ENCODE data around the gene SLC49A3. TPM values are rescaled to one million over a fixed set of nuclear protein-coding genes. Genes with fewer than 3 reads are reported as not detected.
A peak's percentile ranks its signal among the peaks of the same experiment; 100 is the strongest.

Gene SLC49A3
- polyA plus RNA-seq, 1 donor from 2014 or later = not detected

DNA sequence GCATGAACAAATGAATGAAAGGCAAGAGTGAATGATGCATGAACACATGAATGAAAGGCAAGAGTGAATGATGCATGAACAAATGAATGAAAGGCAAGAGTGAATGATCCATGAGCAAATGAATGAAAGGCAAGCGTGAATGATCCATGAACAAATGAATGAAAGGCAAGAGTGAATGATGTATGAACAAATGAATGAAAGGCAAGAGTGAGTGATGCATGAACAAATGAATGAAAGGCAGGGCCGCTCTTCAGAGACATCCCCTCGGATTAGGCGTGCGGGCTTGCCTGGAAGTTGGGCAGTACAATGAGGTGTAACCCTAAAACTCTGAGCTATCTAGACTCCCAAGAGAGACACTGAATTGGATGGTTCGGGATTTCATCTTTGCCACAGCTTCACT is 20.4 kb upstream of the SLC49A3 start:
- H3K27me3 ChIP-seq (ENCODE audit: insufficient read depth, low read depth, low read length) = no peaks in the 10 kb centered on the region
- H3K9me3 ChIP-seq (ENCODE audit: low read length) = no peaks in the 10 kb centered on the region
- H3K9ac ChIP-seq (ENCODE audit: low read length) = no peak overlapping the region
- peaks cover 75% of the 10 kb centered on the region for H3K79me2 ChIP-seq (replicated peaks; ENCODE audit: insufficient read depth, low read length)
- H3K4me2 ChIP-seq (ENCODE audit: low read length) = peak overlapping the region; percentile 51
- no peak for TF ChIP-seq MXI1 (conservative IDR thresholded peaks at IDR 0.05; ENCODE audit: poor library complexity, severe bottlenecking)
- no peak for TF ChIP-seq EP300 (conservative IDR thresholded peaks at IDR 0.05; ENCODE audit: poor library complexity, severe bottlenecking)
- peaks cover 27% of the 10 kb centered on the region for H4K20me1 ChIP-seq (ENCODE audit: insufficient read depth)
- H3F3A ChIP-seq (ENCODE audit: insufficient read depth, low read length, poor library complexity, severe bottlenecking) = peaks cover 6% of the 10 kb centered on the region
- no peak overlapping the region for H3K27ac ChIP-seq (ENCODE audit: low read length)
- H3K36me3 ChIP-seq (ENCODE audit: insufficient read depth, low read length) = no peaks in the 10 kb centered on the region
- H3K4me3 ChIP-seq (ENCODE audit: low read length) = peak overlapping the region; percentile 80
- no peak overlapping the region for H2AFZ ChIP-seq (ENCODE audit: low read depth, low read length)
- no peaks in the 10 kb centered on the region for H3K9me2 ChIP-seq (ENCODE audit: insufficient read depth, low read length)

DNA sequence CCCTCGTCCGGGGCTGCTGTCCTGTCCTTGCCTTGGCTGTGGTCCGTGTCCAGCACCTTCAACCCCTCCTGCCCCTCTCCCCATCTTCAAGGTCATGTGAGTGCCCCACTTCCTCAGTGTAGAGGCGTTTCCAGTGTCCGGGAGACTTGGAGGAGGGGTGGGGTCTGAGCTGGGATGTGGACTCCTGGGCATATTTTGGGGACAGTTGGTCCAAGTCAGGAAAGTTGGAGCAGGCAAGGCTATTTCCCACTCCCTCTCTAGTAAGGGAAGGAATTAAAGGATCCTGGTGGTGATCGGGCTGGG is 19.6 kb upstream of the SLC49A3 start:
- H3K79me2 ChIP-seq (replicated peaks; ENCODE audit: insufficient read depth, low read length) = peaks cover 68% of the 10 kb centered on the region
- no peak overlapping the region for H2AFZ ChIP-seq (ENCODE audit: low read depth, low read length)
- no peak overlapping the region for H3K27ac ChIP-seq (ENCODE audit: low read length)
- no peak overlapping the region for H3K9ac ChIP-seq (ENCODE audit: low read length)
- no peaks in the 10 kb centered on the region for H3K9me3 ChIP-seq (ENCODE audit: low read length)
- H3K4me3 ChIP-seq (ENCODE audit: low read length) = peak overlapping the region; percentile 80
- H3K4me2 ChIP-seq (ENCODE audit: low read length) = peak overlapping the region; percentile 51
- H4K20me1 ChIP-seq (ENCODE audit: insufficient read depth) = peaks cover 20% of the 10 kb centered on the region
- no peaks in the 10 kb centered on the region for H3K9me2 ChIP-seq (ENCODE audit: insufficient read depth, low read length)
- TF ChIP-seq POLR2AphosphoS5 (IDR thresholded peaks at IDR 0.05) (no peak), RAD21 (conservative IDR thresholded peaks at IDR 0.05) (no peak), EZH2 (IDR thresholded peaks at IDR 0.05; ENCODE audit: borderline replicate concordance, insufficient read depth, low read length, poor library complexity, severe bottlenecking) (no peak), SMC3 (conservative IDR thresholded peaks at IDR 0.05; ENCODE audit: poor library complexity) (no peak), MXI1 (conservative IDR thresholded peaks at IDR 0.05; ENCODE audit: poor library complexity, severe bottlenecking) (no peak), TAF1 (IDR thresholded peaks at IDR 0.05; ENCODE audit: low read depth) (no peak), EP300 (conservative IDR thresholded peaks at IDR 0.05; ENCODE audit: poor library complexity, severe bottlenecking) (no peak)
- TF ChIP-seq, protein P1, sequence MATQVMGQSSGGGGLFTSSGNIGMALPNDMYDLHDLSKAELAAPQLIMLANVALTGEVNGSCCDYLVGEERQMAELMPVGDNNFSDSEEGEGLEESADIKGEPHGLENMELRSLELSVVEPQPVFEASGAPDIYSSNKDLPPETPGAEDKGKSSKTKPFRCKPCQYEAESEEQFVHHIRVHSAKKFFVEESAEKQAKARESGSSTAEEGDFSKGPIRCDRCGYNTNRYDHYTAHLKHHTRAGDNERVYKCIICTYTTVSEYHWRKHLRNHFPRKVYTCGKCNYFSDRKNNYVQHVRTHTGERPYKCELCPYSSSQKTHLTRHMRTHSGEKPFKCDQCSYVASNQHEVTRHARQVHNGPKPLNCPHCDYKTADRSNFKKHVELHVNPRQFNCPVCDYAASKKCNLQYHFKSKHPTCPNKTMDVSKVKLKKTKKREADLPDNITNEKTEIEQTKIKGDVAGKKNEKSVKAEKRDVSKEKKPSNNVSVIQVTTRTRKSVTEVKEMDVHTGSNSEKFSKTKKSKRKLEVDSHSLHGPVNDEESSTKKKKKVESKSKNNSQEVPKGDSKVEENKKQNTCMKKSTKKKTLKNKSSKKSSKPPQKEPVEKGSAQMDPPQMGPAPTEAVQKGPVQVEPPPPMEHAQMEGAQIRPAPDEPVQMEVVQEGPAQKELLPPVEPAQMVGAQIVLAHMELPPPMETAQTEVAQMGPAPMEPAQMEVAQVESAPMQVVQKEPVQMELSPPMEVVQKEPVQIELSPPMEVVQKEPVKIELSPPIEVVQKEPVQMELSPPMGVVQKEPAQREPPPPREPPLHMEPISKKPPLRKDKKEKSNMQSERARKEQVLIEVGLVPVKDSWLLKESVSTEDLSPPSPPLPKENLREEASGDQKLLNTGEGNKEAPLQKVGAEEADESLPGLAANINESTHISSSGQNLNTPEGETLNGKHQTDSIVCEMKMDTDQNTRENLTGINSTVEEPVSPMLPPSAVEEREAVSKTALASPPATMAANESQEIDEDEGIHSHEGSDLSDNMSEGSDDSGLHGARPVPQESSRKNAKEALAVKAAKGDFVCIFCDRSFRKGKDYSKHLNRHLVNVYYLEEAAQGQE (IDR thresholded peaks at IDR 0.05; ENCODE audit: borderline replicate concordance) = no peak
- TF ChIP-seq, protein P2, sequence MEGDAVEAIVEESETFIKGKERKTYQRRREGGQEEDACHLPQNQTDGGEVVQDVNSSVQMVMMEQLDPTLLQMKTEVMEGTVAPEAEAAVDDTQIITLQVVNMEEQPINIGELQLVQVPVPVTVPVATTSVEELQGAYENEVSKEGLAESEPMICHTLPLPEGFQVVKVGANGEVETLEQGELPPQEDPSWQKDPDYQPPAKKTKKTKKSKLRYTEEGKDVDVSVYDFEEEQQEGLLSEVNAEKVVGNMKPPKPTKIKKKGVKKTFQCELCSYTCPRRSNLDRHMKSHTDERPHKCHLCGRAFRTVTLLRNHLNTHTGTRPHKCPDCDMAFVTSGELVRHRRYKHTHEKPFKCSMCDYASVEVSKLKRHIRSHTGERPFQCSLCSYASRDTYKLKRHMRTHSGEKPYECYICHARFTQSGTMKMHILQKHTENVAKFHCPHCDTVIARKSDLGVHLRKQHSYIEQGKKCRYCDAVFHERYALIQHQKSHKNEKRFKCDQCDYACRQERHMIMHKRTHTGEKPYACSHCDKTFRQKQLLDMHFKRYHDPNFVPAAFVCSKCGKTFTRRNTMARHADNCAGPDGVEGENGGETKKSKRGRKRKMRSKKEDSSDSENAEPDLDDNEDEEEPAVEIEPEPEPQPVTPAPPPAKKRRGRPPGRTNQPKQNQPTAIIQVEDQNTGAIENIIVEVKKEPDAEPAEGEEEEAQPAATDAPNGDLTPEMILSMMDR (IDR thresholded peaks at IDR 0.05; ENCODE audit: poor library complexity, severe bottlenecking) = no peak
- no peaks in the 10 kb centered on the region for H3K27me3 ChIP-seq (ENCODE audit: insufficient read depth, low read depth, low read length)
- H3K36me3 ChIP-seq (ENCODE audit: insufficient read depth, low read length) = no peaks in the 10 kb centered on the region
- H3F3A ChIP-seq (ENCODE audit: insufficient read depth, low read length, poor library complexity, severe bottlenecking) = peaks cover 6% of the 10 kb centered on the region

All from neural cell (in vitro differentiated cells).